Measurements from ENCODE around the gene IL1R2. TPM values are rescaled to one million over a fixed set of nuclear protein-coding genes. Genes with fewer than 3 reads are reported as not detected.

IL1R2 gene
- total and polyA plus RNA-seq, 2 of the 8 experiments (the other 6 are each of a cell fraction or from before 2014, with no cell fraction given) = 0.06 TPM; not detected in 1

- TF ChIP-seq RNF2 (IDR thresholded peaks at IDR 0.05; ENCODE audit: borderline replicate concordance, low read depth, low read length, missing control alignments, poor library complexity, severe bottlenecking) (no peak), TCF12 (IDR thresholded peaks at IDR 0.05; ENCODE audit: low read depth, low read length) (no peak), ASH2L (IDR thresholded peaks at IDR 0.05; ENCODE audit: low read length) (no peak), SIRT6 (IDR thresholded peaks at IDR 0.05; ENCODE audit: low read length) (no peak)
- TF ChIP-seq, protein P1, sequence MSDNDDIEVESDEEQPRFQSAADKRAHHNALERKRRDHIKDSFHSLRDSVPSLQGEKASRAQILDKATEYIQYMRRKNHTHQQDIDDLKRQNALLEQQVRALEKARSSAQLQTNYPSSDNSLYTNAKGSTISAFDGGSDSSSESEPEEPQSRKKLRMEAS (IDR thresholded peaks at IDR 0.05) = no peak
- TF ChIP-seq, protein P2, sequence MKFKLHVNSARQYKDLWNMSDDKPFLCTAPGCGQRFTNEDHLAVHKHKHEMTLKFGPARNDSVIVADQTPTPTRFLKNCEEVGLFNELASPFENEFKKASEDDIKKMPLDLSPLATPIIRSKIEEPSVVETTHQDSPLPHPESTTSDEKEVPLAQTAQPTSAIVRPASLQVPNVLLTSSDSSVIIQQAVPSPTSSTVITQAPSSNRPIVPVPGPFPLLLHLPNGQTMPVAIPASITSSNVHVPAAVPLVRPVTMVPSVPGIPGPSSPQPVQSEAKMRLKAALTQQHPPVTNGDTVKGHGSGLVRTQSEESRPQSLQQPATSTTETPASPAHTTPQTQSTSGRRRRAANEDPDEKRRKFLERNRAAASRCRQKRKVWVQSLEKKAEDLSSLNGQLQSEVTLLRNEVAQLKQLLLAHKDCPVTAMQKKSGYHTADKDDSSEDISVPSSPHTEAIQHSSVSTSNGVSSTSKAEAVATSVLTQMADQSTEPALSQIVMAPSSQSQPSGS (IDR thresholded peaks at IDR 0.05; ENCODE audit: low read length) = no peak
These were observed 11.9 kb downstream of the IL1R2 start (continued) for GRCh38 chr2:102003696-102004095.
